NB4 (cell line): ENCODE results near the gene MAD1L1.

Source experiments
- DNase-seq: peaks from one replicate; pipeline ENCODE4 v3.0.0; 2010; ENCODE audit warnings: low read depth
- H3K4me3 ChIP-seq: one replicate; pipeline ENCODE4 v1.5.1; 2011; ENCODE audit warnings: mild to moderate bottlenecking, low read depth, low read length, moderate library complexity
- CTCF ChIP-seq: IDR thresholded peaks from one replicate; pipeline ENCODE4 v1.5.1; 2012; ENCODE audit warnings: low read depth, low read length
- MAX ChIP-seq: IDR thresholded peaks from 2 replicates; pipeline ENCODE4 v1.6.1; 2011; ENCODE audit warnings: low read depth, low read length
- MYC ChIP-seq: IDR thresholded peaks from 2 replicates; pipeline ENCODE4 v1.6.1; 2011; ENCODE audit warnings: low read depth, low read length
- POLR2A ChIP-seq: IDR thresholded peaks from 2 replicates; pipeline ENCODE4 v1.6.1; 2011; ENCODE audit warnings: mild to moderate bottlenecking; ENCODE audit not compliant: insufficient read length; ENCODE audit errors: extremely low read depth

MAD1L1 gene

GRCh38 chr7:1946773-1947450, 285.8 kb downstream of the MAD1L1 start:
- TF ChIP-seq POLR2A (no peak), MYC (no peak), CTCF (no peak), MAX (no peak)
- H3K4me3 ChIP-seq, result no peak overlapping the region
- DNase-seq, result no peak

- TF ChIP-seq POLR2A (no peak), CTCF (no peak), MYC (no peak), MAX (no peak)
- no peak overlapping the region for H3K4me3 ChIP-seq
- DNase-seq, result no peak
Measured at GRCh38 chr7:1946025-1946772, 286.5 kb downstream of the MAD1L1 start.

- no peak for DNase-seq
- H3K4me3 ChIP-seq, result no peak overlapping the region
- TF ChIP-seq POLR2A (no peak), MAX (no peak), MYC (no peak), CTCF (no peak)
Measured at GRCh38 chr7:1945558-1945957, 287.2 kb downstream of the MAD1L1 start.

GRCh38 chr7:1944619-1945210, 288.0 kb downstream of the MAD1L1 start:
- no peak overlapping the region for H3K4me3 ChIP-seq
- no peak for TF ChIP-seq MYC
- no peak for TF ChIP-seq CTCF
- no peak for DNase-seq

GRCh38 chr7:1943933-1944618, 288.7 kb downstream of the MAD1L1 start:
- TF ChIP-seq MYC (no peak), MAX (no peak), POLR2A (no peak), CTCF (no peak)
- DNase-seq, result no peak

More at GRCh38 chr7:1943933-1944618, 288.7 kb downstream of the MAD1L1 start:
- H3K4me3 ChIP-seq, result no peak overlapping the region
